ENCODE measurements around the gene TNRC18. TPM values are rescaled to one million over a fixed set of nuclear protein-coding genes. Genes with fewer than 3 reads are reported as not detected.

The TNRC18 gene
- total RNA-seq, 4 donors from 2014 or later: 81.1 to 160 (median 104) TPM

DNA sequence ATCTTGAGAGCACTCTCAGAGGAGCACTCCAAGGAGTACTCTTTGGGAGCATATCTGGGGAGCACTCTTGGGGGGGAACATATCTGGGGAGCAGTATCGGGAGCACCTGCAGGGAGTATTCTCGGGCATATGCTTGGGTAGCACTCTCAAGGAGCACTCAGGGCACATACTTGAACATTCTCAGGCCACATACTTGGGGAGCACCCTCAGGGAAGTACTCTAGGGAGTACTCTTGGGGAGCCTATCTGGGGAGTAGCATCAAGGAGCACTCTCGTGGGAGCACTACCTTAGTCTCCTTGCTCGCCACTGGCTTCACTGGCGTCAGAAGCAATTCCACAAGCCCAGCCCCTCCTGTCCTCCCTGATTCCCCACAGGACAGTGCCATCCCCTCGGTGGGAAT, 31.5 kb upstream of the TNRC18 start:
- TF ChIP-seq, protein P1, sequence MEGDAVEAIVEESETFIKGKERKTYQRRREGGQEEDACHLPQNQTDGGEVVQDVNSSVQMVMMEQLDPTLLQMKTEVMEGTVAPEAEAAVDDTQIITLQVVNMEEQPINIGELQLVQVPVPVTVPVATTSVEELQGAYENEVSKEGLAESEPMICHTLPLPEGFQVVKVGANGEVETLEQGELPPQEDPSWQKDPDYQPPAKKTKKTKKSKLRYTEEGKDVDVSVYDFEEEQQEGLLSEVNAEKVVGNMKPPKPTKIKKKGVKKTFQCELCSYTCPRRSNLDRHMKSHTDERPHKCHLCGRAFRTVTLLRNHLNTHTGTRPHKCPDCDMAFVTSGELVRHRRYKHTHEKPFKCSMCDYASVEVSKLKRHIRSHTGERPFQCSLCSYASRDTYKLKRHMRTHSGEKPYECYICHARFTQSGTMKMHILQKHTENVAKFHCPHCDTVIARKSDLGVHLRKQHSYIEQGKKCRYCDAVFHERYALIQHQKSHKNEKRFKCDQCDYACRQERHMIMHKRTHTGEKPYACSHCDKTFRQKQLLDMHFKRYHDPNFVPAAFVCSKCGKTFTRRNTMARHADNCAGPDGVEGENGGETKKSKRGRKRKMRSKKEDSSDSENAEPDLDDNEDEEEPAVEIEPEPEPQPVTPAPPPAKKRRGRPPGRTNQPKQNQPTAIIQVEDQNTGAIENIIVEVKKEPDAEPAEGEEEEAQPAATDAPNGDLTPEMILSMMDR (IDR thresholded peaks at IDR 0.05): no peak
- TF ChIP-seq POLR2AphosphoS5 (IDR thresholded peaks at IDR 0.05) (no peak), POLR2A (IDR thresholded peaks at IDR 0.05) (no peak), EP300 (IDR thresholded peaks at IDR 0.05) (no peak)
- no peak for DNase-seq (ENCODE audit: low spot score in 2 of 2)
- H3K27ac ChIP-seq: no peak overlapping the region
- no peaks in the 10 kb centered on the region for H3K9me3 ChIP-seq
- H3K36me3 ChIP-seq: no peaks in the 10 kb centered on the region
- no peaks in the 10 kb centered on the region for H3K27me3 ChIP-seq
- H3K4me3 ChIP-seq: no peak overlapping the region
- H3K4me1 ChIP-seq: peaks cover 11% of the 10 kb centered on the region
- 70% methylated on average over 5 of the region's 6 CpGs for WGBS

DNA sequence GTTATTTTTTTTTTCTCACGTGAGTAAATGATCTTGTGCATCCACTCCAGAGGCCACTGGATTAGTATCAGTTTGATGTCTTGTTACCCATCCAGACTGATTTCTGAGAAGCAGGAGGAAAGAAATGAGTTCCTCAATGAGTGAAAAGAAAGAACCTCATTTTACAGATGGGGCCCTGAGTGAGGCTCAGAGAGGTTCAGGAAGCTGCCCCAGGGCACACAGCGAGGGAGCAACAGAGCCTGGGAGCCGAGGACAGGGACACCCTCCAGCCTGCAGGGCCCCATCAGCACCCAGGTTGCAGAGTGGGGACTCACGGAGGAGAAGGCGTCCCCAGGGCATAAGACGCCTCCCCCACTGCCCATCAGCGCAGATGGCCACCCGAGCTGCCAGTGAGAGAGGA, 30.9 kb upstream of the TNRC18 start:
- H3K4me1 ChIP-seq: peaks cover 11% of the 10 kb centered on the region
- H3K9me3 ChIP-seq: no peaks in the 10 kb centered on the region
- no peak overlapping the region for H3K4me3 ChIP-seq
- TF ChIP-seq POLR2AphosphoS5 (IDR thresholded peaks at IDR 0.05) (no peak), EP300 (IDR thresholded peaks at IDR 0.05) (no peak), POLR2A (IDR thresholded peaks at IDR 0.05) (no peak)
- TF ChIP-seq, protein P1 (IDR thresholded peaks at IDR 0.05): no peak
- WGBS: 92% methylated on average over 8 of the region's 8 CpGs
- H3K27me3 ChIP-seq: no peaks in the 10 kb centered on the region
- H3K36me3 ChIP-seq: no peaks in the 10 kb centered on the region
- no peak for DNase-seq (ENCODE audit: low spot score in 2 of 2)
- H3K27ac ChIP-seq: no peak overlapping the region

DNA sequence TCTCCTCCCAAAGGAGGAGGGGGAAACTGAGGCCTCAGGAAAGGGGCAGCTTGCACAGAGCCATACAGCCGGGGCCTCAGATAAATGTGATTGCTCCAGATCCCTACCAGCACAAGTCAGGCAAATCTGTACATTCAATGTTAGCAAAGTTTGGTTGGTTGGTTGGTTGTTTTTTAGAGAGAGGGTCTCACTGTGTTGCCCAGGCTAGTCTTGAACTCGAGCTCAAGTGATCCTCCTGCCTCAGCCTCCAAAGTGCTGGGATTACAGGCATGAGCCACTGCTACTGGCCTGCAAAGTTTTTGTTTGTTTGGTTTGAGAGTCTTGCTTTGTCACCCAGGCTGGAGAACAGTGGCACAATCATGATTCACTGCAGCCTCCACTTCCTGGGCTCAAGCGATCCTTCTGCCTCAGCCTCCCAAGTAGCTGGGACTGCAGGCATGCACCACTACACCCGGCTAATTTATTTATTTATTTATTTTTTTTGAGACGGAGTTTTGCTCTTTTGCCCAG, 30.0 kb upstream of the TNRC18 start:
- no peaks in the 10 kb centered on the region for H3K27me3 ChIP-seq
- WGBS: 48% methylated on average over 4 of the region's 5 CpGs
- DNase-seq (ENCODE audit: low spot score in 2 of 2): no peak
- no peaks in the 10 kb centered on the region for H3K36me3 ChIP-seq
- peaks cover 13% of the 10 kb centered on the region for H3K4me1 ChIP-seq
- H3K27ac ChIP-seq: no peak overlapping the region
- no peak for TF ChIP-seq EP300 (IDR thresholded peaks at IDR 0.05)
- no peak for TF ChIP-seq POLR2AphosphoS5 (IDR thresholded peaks at IDR 0.05)
- TF ChIP-seq POLR2A (IDR thresholded peaks at IDR 0.05): no peak
- TF ChIP-seq, protein P1 (IDR thresholded peaks at IDR 0.05): no peak
- no peak overlapping the region for H3K4me3 ChIP-seq
- no peaks in the 10 kb centered on the region for H3K9me3 ChIP-seq

DNA sequence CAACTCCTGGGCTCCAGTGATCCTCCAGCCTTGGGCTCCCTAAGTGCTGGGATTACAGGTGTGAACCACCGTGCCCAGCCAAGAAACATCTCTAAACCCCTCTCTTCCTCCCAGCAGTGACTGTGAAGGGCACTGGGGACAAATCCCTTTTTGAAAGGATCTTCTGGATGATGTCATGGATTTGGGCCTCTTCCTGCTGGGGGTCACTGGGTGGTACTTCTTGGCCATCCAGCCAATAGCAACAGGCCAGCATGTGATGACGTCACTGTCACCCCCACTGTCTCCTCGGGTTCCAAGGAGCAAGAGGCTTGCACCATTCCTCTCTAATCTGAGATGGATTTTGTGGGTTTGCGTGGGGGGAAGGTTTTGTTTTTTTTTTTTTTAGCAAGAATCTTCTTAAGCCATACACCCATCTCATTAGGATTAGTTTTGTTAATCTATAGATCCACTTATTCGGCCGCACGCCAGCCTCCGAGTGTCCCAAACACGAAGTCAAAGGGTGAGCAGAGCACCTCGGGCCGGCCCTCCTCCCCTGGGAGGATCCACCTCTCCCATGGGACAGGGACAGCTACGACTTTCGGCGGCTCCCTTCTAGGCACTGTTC, 29.4 kb upstream of the TNRC18 start:
- DNase-seq (ENCODE audit: low spot score in 2 of 2): no peak
- Histone ChIP-seq H3K27me3 (no peaks in the 10 kb centered on the region), H3K4me3 (no peak overlapping the region), H3K36me3 (no peaks in the 10 kb centered on the region), H3K4me1 (peaks cover 18% of the 10 kb centered on the region), H3K27ac (no peak overlapping the region), H3K9me3 (no peaks in the 10 kb centered on the region)
- WGBS: 72% methylated on average over 14 of the region's 14 CpGs
- TF ChIP-seq EP300 (IDR thresholded peaks at IDR 0.05) (no peak), POLR2AphosphoS5 (IDR thresholded peaks at IDR 0.05) (no peak)
- TF ChIP-seq, protein P1 (IDR thresholded peaks at IDR 0.05): no peak

DNA sequence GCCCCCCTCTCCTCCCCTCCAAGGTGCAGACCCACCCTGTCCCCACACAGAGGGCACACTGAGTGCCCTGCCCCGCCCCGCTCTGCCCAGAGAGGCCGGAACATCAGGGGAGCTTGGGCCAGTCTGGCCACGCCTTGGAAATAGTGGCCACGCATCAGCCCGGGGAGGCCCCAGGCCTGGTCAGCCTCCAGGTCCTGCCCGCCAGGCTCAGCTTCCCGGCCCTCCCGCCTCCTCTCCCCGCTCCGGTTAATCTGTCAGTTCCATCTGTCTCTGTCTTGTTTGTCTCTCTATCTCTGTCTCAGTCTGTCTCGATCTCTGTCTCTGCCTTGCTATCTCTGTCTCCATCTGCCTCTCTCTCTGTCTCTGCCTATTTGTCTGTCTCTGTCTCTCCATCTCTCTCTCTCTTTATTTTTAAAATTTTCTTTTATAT, 28.9 kb upstream of the TNRC18 start:
- TF ChIP-seq POLR2AphosphoS5 (IDR thresholded peaks at IDR 0.05): no peak
- TF ChIP-seq POLR2A (IDR thresholded peaks at IDR 0.05): no peak
- TF ChIP-seq, protein P1 (IDR thresholded peaks at IDR 0.05): no peak
- no peak for TF ChIP-seq EP300 (IDR thresholded peaks at IDR 0.05)
- no peaks in the 10 kb centered on the region for H3K27me3 ChIP-seq
- no peaks in the 10 kb centered on the region for H3K9me3 ChIP-seq
- 64% methylated on average over 9 of the region's 12 CpGs for WGBS
- no peak overlapping the region for H3K4me3 ChIP-seq
- no peak for DNase-seq (ENCODE audit: low spot score in 2 of 2)
- no peak overlapping the region for H3K27ac ChIP-seq
- peaks cover 13% of the 10 kb centered on the region for H3K4me1 ChIP-seq
- no peaks in the 10 kb centered on the region for H3K36me3 ChIP-seq

All from suprapubic skin (tissue), 4 donors.